Ectodermal cell (in vitro differentiated cells): Measurements from ENCODE around the gene MSRB3. TPM values are rescaled to one million over a fixed set of nuclear protein-coding genes. Genes with fewer than 3 reads are reported as not detected.

Experiments used
- H3K27ac ChIP-seq: 2 replicates; pipeline ENCODE4 v1.7.0; 2013; ENCODE audit warnings: mild to moderate bottlenecking, low read depth, low read length; ENCODE audit not compliant: insufficient read depth, poor library complexity, severe bottlenecking
- H3K27me3 ChIP-seq: 2 replicates; pipeline ENCODE4 v1.7.0; 2013; ENCODE audit warnings: mild to moderate bottlenecking, low read length; ENCODE audit not compliant: insufficient read depth, control insufficient read depth, poor library complexity, severe bottlenecking
- H3K36me3 ChIP-seq: one replicate; pipeline ENCODE4 v1.7.0; 2013; ENCODE audit warnings: low read length; ENCODE audit not compliant: control insufficient read depth, insufficient read depth
- H3K4me1 ChIP-seq: one replicate; pipeline ENCODE4 v1.7.0; 2013; ENCODE audit warnings: low read length; ENCODE audit not compliant: control insufficient read depth, insufficient read depth
- H3K4me3 ChIP-seq: 2 replicates; pipeline ENCODE4 v1.7.0; 2013; ENCODE audit warnings: low read depth, low read length, control low read depth; ENCODE audit not compliant: insufficient read depth
- H3K9me3 ChIP-seq: 2 replicates; pipeline ENCODE4 v1.7.0; 2013; ENCODE audit warnings: mild to moderate bottlenecking, low read length, moderate library complexity; ENCODE audit not compliant: control insufficient read depth
- WGBS, 2 experiments: methylation state at CpG; one replicate each; pipeline ENCODE4 v1.1.7; 2013; ENCODE audit warnings: missing lambda C conversion rate in 2 of 2; 5-methylcytosine and 5-hydroxymethylcytosine counted together
- polyA plus RNA-seq, 4 experiments: library from polyadenylated mRNA; stranded (reverse); fragments of 50-300 nt; gene quantifications; one replicate each; pipeline ENCODE4 v1.2.3, GENCODE V29; 2013

The MSRB3 gene
- polyA plus RNA-seq (2013, experiment 1 of 4) = 10.2 TPM
- polyA plus RNA-seq (2013, experiment 2 of 4) = 10.6 TPM
- polyA plus RNA-seq (2013, experiment 3 of 4) = 8.5 TPM
- 8.3 TPM for polyA plus RNA-seq (2013, experiment 4 of 4)

- peak within 1 kb of the TSS; percentile 85 for H3K4me3 ChIP-seq
- H3K27ac ChIP-seq = peak within 1 kb of the TSS; percentile 61
- H3K36me3 ChIP-seq = no peaks in the 10 kb centered on the region
- H3K27me3 ChIP-seq = peaks cover 31% of the 10 kb centered on the region
- no peaks in the 10 kb centered on the region for H3K9me3 ChIP-seq
- WGBS, 2 experiments = 0% methylated on average over 85 of the region's 85 CpGs
- no peaks in the 10 kb centered on the region for H3K4me1 ChIP-seq
Observed at GRCh38 chr12:65278576-65279368, at the start of gene MSRB3. Gene MSRB3 (plus strand): TSS chr12:65278683. CDS start chr12:65308580, 29,897 bp downstream.

- 88 to 92% methylated on average over 1 of the region's 1 CpG for WGBS, 2 experiments
- no peaks in the 10 kb centered on the region for H3K9me3 ChIP-seq
- H3K27ac ChIP-seq = no peak overlapping the region
- H3K4me1 ChIP-seq = no peaks in the 10 kb centered on the region
- H3K36me3 ChIP-seq = no peaks in the 10 kb centered on the region
- H3K27me3 ChIP-seq = no peaks in the 10 kb centered on the region
- no peak overlapping the region for H3K4me3 ChIP-seq
Observed at GRCh38 chr12:65229441-65229840, 49.0 kb upstream of the MSRB3 start.

- H3K27ac ChIP-seq = no peak overlapping the region
Observed at GRCh38 chr12:65232476-65233077, 45.9 kb upstream of the MSRB3 start.

GRCh38 chr12:65237153-65237552, 41.3 kb upstream of the MSRB3 start:
- Histone ChIP-seq H3K36me3 (no peaks in the 10 kb centered on the region), H3K9me3 (no peaks in the 10 kb centered on the region), H3K4me1 (no peaks in the 10 kb centered on the region), H3K27me3 (no peaks in the 10 kb centered on the region), H3K27ac (no peak overlapping the region), H3K4me3 (no peak overlapping the region)
- no CpG with 5 or more reads among the region's 1 CpG for WGBS, 2 experiments

More at GRCh38 chr12:65232476-65233077, 45.9 kb upstream of the MSRB3 start:
- no peaks in the 10 kb centered on the region for H3K9me3 ChIP-seq
- 72 to 85% methylated on average over 2 to 3 of the region's 3 CpGs for WGBS, 2 experiments
- H3K27me3 ChIP-seq = no peaks in the 10 kb centered on the region
- H3K36me3 ChIP-seq = no peaks in the 10 kb centered on the region
- H3K4me3 ChIP-seq = no peak overlapping the region
- no peaks in the 10 kb centered on the region for H3K4me1 ChIP-seq

- Histone ChIP-seq H3K27me3 (no peaks in the 10 kb centered on the region), H3K9me3 (no peaks in the 10 kb centered on the region), H3K36me3 (no peaks in the 10 kb centered on the region), H3K27ac (no peak overlapping the region), H3K4me3 (no peak overlapping the region), H3K4me1 (no peaks in the 10 kb centered on the region)
- WGBS, 2 experiments = 94 to 98% methylated on average over 3 of the region's 3 CpGs
Observed at GRCh38 chr12:65238609-65239008, 39.9 kb upstream of the MSRB3 start.

- Histone ChIP-seq H3K9me3 (no peaks in the 10 kb centered on the region), H3K4me1 (no peaks in the 10 kb centered on the region), H3K36me3 (no peaks in the 10 kb centered on the region), H3K27me3 (no peaks in the 10 kb centered on the region), H3K27ac (no peak overlapping the region), H3K4me3 (no peak overlapping the region)
- 92 to 94% methylated on average over 2 of the region's 2 CpGs for WGBS, 2 experiments
Observed at GRCh38 chr12:65248656-65249633, 29.5 kb upstream of the MSRB3 start.

GRCh38 chr12:65252515-65252914, 26.0 kb upstream of the MSRB3 start:
- Histone ChIP-seq H3K9me3 (no peaks in the 10 kb centered on the region), H3K27ac (no peak overlapping the region), H3K4me3 (no peak overlapping the region), H3K4me1 (no peaks in the 10 kb centered on the region), H3K27me3 (no peaks in the 10 kb centered on the region), H3K36me3 (no peaks in the 10 kb centered on the region)
- WGBS, 2 experiments = 83 to 88% methylated on average over 1 of the region's 1 CpG

GRCh38 chr12:65257986-65258385, 20.5 kb upstream of the MSRB3 start:
- Histone ChIP-seq H3K27me3 (no peaks in the 10 kb centered on the region), H3K36me3 (no peaks in the 10 kb centered on the region), H3K4me1 (no peaks in the 10 kb centered on the region), H3K9me3 (no peaks in the 10 kb centered on the region), H3K4me3 (no peak overlapping the region), H3K27ac (no peak overlapping the region)

GRCh38 chr12:65259501-65259900, 19.0 kb upstream of the MSRB3 start:
- Histone ChIP-seq H3K27me3 (no peaks in the 10 kb centered on the region), H3K4me3 (no peak overlapping the region), H3K9me3 (no peaks in the 10 kb centered on the region), H3K4me1 (no peaks in the 10 kb centered on the region), H3K36me3 (no peaks in the 10 kb centered on the region), H3K27ac (no peak overlapping the region)

GRCh38 chr12:65263777-65264176, 14.7 kb upstream of the MSRB3 start:
- H3K27me3 ChIP-seq = no peaks in the 10 kb centered on the region
- H3K4me1 ChIP-seq = no peaks in the 10 kb centered on the region
- no peak overlapping the region for H3K4me3 ChIP-seq
- H3K27ac ChIP-seq = no peak overlapping the region
- H3K9me3 ChIP-seq = no peaks in the 10 kb centered on the region
- whole genome bisulfite sequencing, 2 experiments = 92 to 94% methylated on average over 3 of the region's 4 CpGs
- no peaks in the 10 kb centered on the region for H3K36me3 ChIP-seq
